CD4-positive, alpha-beta memory T cell (primary cell): ENCODE measurements around the gene RSPH9. TPM values are rescaled to one million over a fixed set of nuclear protein-coding genes. Genes with fewer than 3 reads are reported as not detected.
A peak's percentile ranks its signal among the peaks of the same experiment; 100 is the strongest.
"Not testable (repeated sequence)": the region's sequence is repeated elsewhere in the genome, so short reads cannot be mapped to it uniquely, and the experiment has no call there.

Source experiments
- CTCF ChIA-PET: fragments of 350-600 bp; sonication (Branson Sonifier 250); formaldehyde crosslinking; loops from one replicate; lab custom pipeline; 2021; ENCODE audit warnings: inconsistent platforms; ENCODE audit not compliant: partially characterized antibody; lab: Charles Lee
- POLR2A ChIA-PET: fragments of 350-600 bp; sonication (Branson Sonifier 250); formaldehyde crosslinking; loops from one replicate; lab custom pipeline; 2021; ENCODE audit not compliant: partially characterized antibody; lab: Charles Lee
- DNase-seq, 5 donors: peaks; one replicate each; pipeline versions ENCODE4 v3.0.0 to v3.0.0-alpha.2; 2020 to 2022; ENCODE audit warnings: mixed read lengths in 1 of 5
- H3K27ac ChIP-seq: one replicate; pipeline ENCODE4 v1.7.0; 2013; ENCODE audit warnings: low read depth, low read length
- H3K27me3 ChIP-seq: 2 replicates; pipeline ENCODE4 v1.7.0; 2013; ENCODE audit warnings: mild to moderate bottlenecking, low read length, moderate library complexity; ENCODE audit not compliant: insufficient read depth
- H3K36me3 ChIP-seq: 2 replicates; pipeline ENCODE4 v1.7.0; 2013; ENCODE audit warnings: mild to moderate bottlenecking, low read length, moderate library complexity; ENCODE audit not compliant: insufficient read depth
- H3K4me1 ChIP-seq: 2 replicates; pipeline ENCODE4 v1.7.0; 2013; ENCODE audit warnings: mild to moderate bottlenecking, low read length, moderate library complexity; ENCODE audit not compliant: insufficient read depth
- H3K4me3 ChIP-seq, 2 donors: one replicate each; pipeline ENCODE4 v1.7.0; 2013; ENCODE audit warnings: low read length in 2 of 2, mild to moderate bottlenecking in 1 of 2
- H3K9me3 ChIP-seq, 2 donors: one replicate each; pipeline ENCODE4 v1.7.0; 2013; ENCODE audit warnings: low read length in 2 of 2, control low read depth in 1 of 2; ENCODE audit not compliant: control insufficient read depth in 1 of 2
- H3K27ac Mint-ChIP-seq, 7 donors: one replicate each; pipeline ENCODE4 v1.8.0; 2020 to 2021; ENCODE audit warnings: mixed read lengths in 7 of 7, mild to moderate bottlenecking in 6 of 7, inconsistent platforms in 3 of 7, moderate library complexity in 3 of 7
- H3K27me3 Mint-ChIP-seq, 2 donors: one replicate each; pipeline ENCODE4 v1.8.0; 2020 to 2021; ENCODE audit warnings: mixed read lengths in 2 of 2
- H3K36me3 Mint-ChIP-seq, 2 donors: one replicate each; pipeline ENCODE4 v1.8.0; 2020 to 2021; ENCODE audit warnings: mixed read lengths in 2 of 2, inconsistent platforms in 1 of 2, mild to moderate bottlenecking in 1 of 2
- H3K4me1 Mint-ChIP-seq, 4 donors: one replicate each; pipeline ENCODE4 v1.8.0; 2020 to 2021; ENCODE audit warnings: mixed read lengths in 4 of 4, mild to moderate bottlenecking in 1 of 4
- H3K4me3 Mint-ChIP-seq, 8 donors: one replicate each; pipeline ENCODE4 v1.8.0; 2020 to 2021; ENCODE audit warnings: mixed read lengths in 8 of 8, mild to moderate bottlenecking in 7 of 8, moderate library complexity in 6 of 8, inconsistent platforms in 3 of 8
- H3K9me3 Mint-ChIP-seq, 8 donors: one replicate each; pipeline ENCODE4 v1.8.0; 2020 to 2021; ENCODE audit warnings: mixed read lengths in 8 of 8, mild to moderate bottlenecking in 5 of 8, inconsistent platforms in 3 of 8, moderate library complexity in 1 of 8
- intact Hi-C: fragments of 100-400 bp; cut with micrococcal nuclease; formaldehyde crosslinking; loops from one replicate; pipeline ENCODE4 v1.15.1; 2023
- polyA plus RNA-seq, 2 donors: library from polyadenylated mRNA; unstranded; fragments of 300-500 nt; fragmentation: Illumina TruSeq; gene quantifications; one replicate each; pipeline ENCODE4 v1.2.3, GENCODE V29; 2021
- total RNA-seq, 2 experiments: library from RNA; stranded (reverse); gene quantifications; one replicate each; pipeline ENCODE4 v1.2.3, GENCODE V29; 2021

Gene RSPH9
- total and polyA plus RNA-seq, 4 experiments from 2014 or later, result 0.71 to 1.3 TPM; not detected in 2

DNA sequence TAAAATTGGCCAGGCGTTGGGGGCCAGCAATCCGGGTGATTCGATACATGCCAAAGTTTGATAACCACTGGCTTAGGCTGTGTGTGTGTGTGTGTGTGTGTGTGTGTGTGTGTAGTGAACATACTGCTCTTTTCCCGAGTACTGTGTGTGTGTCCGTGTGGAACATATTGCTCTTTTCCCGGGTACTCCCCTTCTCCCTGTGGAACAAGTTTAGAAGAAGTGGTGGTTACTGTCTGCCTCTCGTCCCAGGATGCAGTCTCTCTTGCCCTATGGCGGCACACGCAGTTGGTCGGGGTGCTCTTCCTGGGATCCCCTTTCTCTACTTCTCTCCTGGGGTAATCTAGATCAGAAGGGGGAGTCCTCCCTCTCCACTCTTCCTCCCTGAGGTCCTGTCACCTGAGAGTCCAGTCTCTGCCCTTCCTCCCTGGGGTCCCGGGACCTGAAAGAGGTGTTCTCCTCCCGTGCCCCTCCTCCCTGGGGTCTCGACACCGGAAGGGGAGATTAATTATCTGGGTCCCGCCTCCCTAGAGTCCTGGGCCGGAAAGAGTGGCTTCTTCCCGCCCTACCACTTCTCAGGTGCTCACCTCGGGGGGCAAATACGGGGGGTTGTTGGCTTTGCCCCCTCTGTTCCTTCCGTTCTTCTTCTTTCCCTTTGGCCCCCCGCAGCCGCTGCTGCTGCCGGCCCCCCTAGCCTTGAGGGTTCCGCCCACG, 16.3 kb upstream of the RSPH9 start:
- intact Hi-C loops, result loop anchor here (1.0 to 2.0 kb wide), 4 partner anchors 52 to 1841 kb away; partner anchors contain the start of genes ABCC10, POLH, POLR1C and TOMM6
- Histone ChIP-seq H3K4me3 (peak overlapping the region; percentile 75 to 94), H3K9me3 (no peaks in the 10 kb centered on the region), H3K36me3 (peaks cover 29% of the 10 kb centered on the region), H3K4me1 (peaks cover 32% of the 10 kb centered on the region), H3K27me3 (no peaks in the 10 kb centered on the region), H3K27ac (peak overlapping the region; percentile 70)
- POLR2A ChIA-PET, result interaction anchor here (0.7 to 3.0 kb wide), 15 partner anchors 9 to 1736 kb away, joined by 3 to 28 read pairs (median 5); partner anchors contain the start of genes HSP90AB1, KLHDC3, MEA1 and MRPS18A
- Mint-ChIP-seq H3K36me3 (peaks cover 11 to 38% of the 10 kb centered on the region in 2 donors), H3K27me3 (no peaks in the 10 kb centered on the region), H3K27ac (peak overlapping the region; percentile 97 to 99 (median 98)), H3K4me1 (peaks cover 27 to 44% (median 31%) of the 10 kb centered on the region in 4 donors), H3K9me3 (no peaks in the 10 kb centered on the region), H3K4me3 (peak overlapping the region; percentile 98 to 100 (median 99))
- DNase-seq, result peak; percentile 41 to 69 (median 52)
- CTCF ChIA-PET, result interaction anchor here (0.9 to 1.7 kb wide), 5 partner anchors 11 to 43 kb away, joined by 3 to 10 read pairs (median 3); no protein-coding TSS in a partner anchor

- H3K27me3 ChIP-seq, result no peaks in the 10 kb centered on the region
- ChIA-PET POLR2A (interaction anchor here (0.5 to 3.0 kb wide), 23 partner anchors 10 to 1842 kb away, joined by 3 to 28 read pairs (median 4); partner anchors contain the start of genes HSP90AB1, KLHDC3, MEA1 and MRPS18A), CTCF (interaction anchor here (0.6 to 1.7 kb wide), 8 partner anchors 11 to 42 kb away, joined by 3 to 10 read pairs (median 3); no protein-coding TSS in a partner anchor)
- no peaks in the 10 kb centered on the region for H3K9me3 ChIP-seq
- H3K4me1 Mint-ChIP-seq, result peaks cover 28 to 49% (median 34%) of the 10 kb centered on the region in 4 donors
- peak; percentile 92 to 98 (median 93) for DNase-seq
- H3K4me3 Mint-ChIP-seq, result peak within 1 kb of the TSS; percentile 98 to 100 (median 99)
- peaks cover 23% of the 10 kb centered on the region for H3K36me3 ChIP-seq
- peak within 1 kb of the TSS; percentile 97 to 99 (median 98) for H3K27ac Mint-ChIP-seq
- H3K4me1 ChIP-seq, result peaks cover 32% of the 10 kb centered on the region
- H3K27me3 Mint-ChIP-seq, result no peaks in the 10 kb centered on the region
- no peaks in the 10 kb centered on the region for H3K9me3 Mint-ChIP-seq
- H3K4me3 ChIP-seq, result peak within 1 kb of the TSS; percentile 94 to 95
- H3K36me3 Mint-ChIP-seq, result peaks cover 6 to 34% of the 10 kb centered on the region in 2 donors
- intact Hi-C loops, result loop anchor here (1.0 to 2.0 kb wide), 4 partner anchors 52 to 1842 kb away; partner anchors contain the start of genes ABCC10, POLH, POLR1C and TOMM6
- peak within 1 kb of the TSS; percentile 84 for H3K27ac ChIP-seq
Observed at GRCh38 chr6:43629104-43629504, 15.7 kb upstream of the RSPH9 start, which contains the start of gene GTPBP2. TSS of gene GTPBP2 (minus strand) at chr6:43629264. CDS start at chr6:43629162, 102 bp downstream.

DNA sequence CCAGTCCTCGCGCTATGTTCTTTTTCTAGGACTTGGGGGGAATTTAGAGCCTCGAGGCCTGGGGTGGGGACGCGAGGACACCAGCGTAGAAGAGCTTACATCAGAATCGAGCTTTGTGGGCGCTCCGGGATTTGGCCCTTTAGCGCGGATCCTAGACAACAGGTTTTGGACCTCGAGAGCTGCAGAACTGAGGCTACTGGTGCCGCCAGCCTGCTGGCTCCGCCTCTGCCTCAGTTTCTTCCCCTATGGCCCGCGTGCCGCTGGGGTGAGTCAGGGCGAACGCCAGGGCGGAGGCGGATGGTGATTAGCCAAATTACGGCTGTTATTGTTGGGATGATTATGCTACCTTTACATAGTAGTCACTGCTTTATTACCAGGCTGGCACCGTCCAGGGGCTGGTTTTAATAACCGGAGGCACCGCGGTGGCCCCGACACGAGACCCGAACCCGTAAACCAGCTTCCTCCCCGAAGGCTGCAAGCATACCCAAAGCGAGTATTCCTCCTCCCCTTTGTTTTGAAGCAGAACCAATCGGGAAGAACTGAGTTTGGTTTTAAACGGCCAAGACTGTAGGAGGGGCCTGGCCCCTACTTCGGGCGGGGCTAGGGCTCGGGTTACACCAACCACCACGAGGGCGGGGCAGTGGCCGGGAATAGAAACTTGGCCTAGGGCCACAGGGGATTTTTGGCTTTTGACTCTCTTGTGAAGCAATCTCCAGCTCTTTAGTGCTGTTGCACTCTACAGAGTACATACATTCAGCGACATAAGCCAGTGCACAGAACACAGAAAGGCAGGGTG, 15.1 kb upstream of the RSPH9 start:
- DNase-seq, result peak; percentile 82 to 96 (median 86)
- Mint-ChIP-seq H3K27me3 (no peaks in the 10 kb centered on the region), H3K9me3 (no peaks in the 10 kb centered on the region), H3K4me3 (peak overlapping the region; percentile 98 to 100 (median 99)), H3K4me1 (peaks cover 29 to 51% (median 35%) of the 10 kb centered on the region in 4 donors), H3K36me3 (peaks cover 6 to 30% of the 10 kb centered on the region in 2 donors), H3K27ac (peak overlapping the region; percentile 97 to 99 (median 98))
- Histone ChIP-seq H3K9me3 (no peaks in the 10 kb centered on the region), H3K27me3 (no peaks in the 10 kb centered on the region), H3K36me3 (peaks cover 17% of the 10 kb centered on the region), H3K4me1 (peaks cover 33% of the 10 kb centered on the region), H3K4me3 (peak overlapping the region; percentile 89 to 95), H3K27ac (peak overlapping the region; percentile 84)
- CTCF ChIA-PET, result interaction anchor here (0.6 to 1.7 kb wide), 9 partner anchors 12 to 42 kb away, joined by 3 to 10 read pairs (median 3); no protein-coding TSS in a partner anchor
- POLR2A ChIA-PET, result interaction anchor here (0.5 to 3.0 kb wide), 25 partner anchors 9 to 1842 kb away, joined by 3 to 28 read pairs (median 4); partner anchors contain the start of genes HSP90AB1, KLHDC3, MEA1 and MRPS18A
- intact Hi-C loops, result loop anchor here (1.0 to 10.0 kb wide), 6 partner anchors 53 to 1895 kb away; partner anchors contain the start of genes ABCC10, POLH, POLR1C and TFEB

GRCh38 chr6:43630980-43631619, 13.7 kb upstream of the RSPH9 start:
- no peak overlapping the region for H3K27ac ChIP-seq
- intact Hi-C loops, result loop anchor here (10.0 kb wide), 2 partner anchors 1066 to 1896 kb away; partner anchors contain the start of genes TFEB and UBR2

GRCh38 chr6:43633002-43633401, 11.8 kb upstream of the RSPH9 start:
- H3K36me3 Mint-ChIP-seq, result peaks cover 0 to 21% of the 10 kb centered on the region in 2 donors
- POLR2A ChIA-PET, result not testable (repeated sequence)
- H3K4me1 Mint-ChIP-seq, result peaks cover 26 to 57% (median 39%) of the 10 kb centered on the region in 4 donors

More at GRCh38 chr6:43630980-43631619, 13.7 kb upstream of the RSPH9 start:
- H3K27me3 ChIP-seq, result no peaks in the 10 kb centered on the region
- Mint-ChIP-seq H3K27ac (peak overlapping the region in 6 of 7 donors; percentile 23 to 79 (median 44)), H3K4me3 (peak overlapping the region in 6 of 8 donors; percentile 17 to 72 (median 39)), H3K4me1 (peaks cover 37 to 65% (median 45%) of the 10 kb centered on the region in 4 donors), H3K27me3 (no peaks in the 10 kb centered on the region), H3K9me3 (no peaks in the 10 kb centered on the region), H3K36me3 (peaks cover 4 to 23% of the 10 kb centered on the region in 2 donors)
- H3K36me3 ChIP-seq, result peaks cover 3% of the 10 kb centered on the region
- POLR2A ChIA-PET, result interaction anchor here (0.6 to 3.0 kb wide), 3 partner anchors 13 to 860 kb away, joined by 3 to 28 read pairs (median 4); partner anchors contain the start of genes BICRAL and RSPH9
- H3K9me3 ChIP-seq, result no peaks in the 10 kb centered on the region
- peaks cover 41% of the 10 kb centered on the region for H3K4me1 ChIP-seq
- CTCF ChIA-PET, result interaction anchor here (0.7 kb wide), 2 partner anchors 39 to 586 kb away, joined by 3 read pairs; no protein-coding TSS in a partner anchor
- no peak overlapping the region for H3K4me3 ChIP-seq
- DNase-seq, result no peak

More at GRCh38 chr6:43633002-43633401, 11.8 kb upstream of the RSPH9 start:
- H3K36me3 ChIP-seq, H3K4me3 Mint-ChIP-seq, H3K27me3 ChIP-seq, CTCF ChIA-PET, H3K27ac ChIP-seq, H3K9me3 ChIP-seq, H3K27ac Mint-ChIP-seq, DNase-seq, H3K27me3 Mint-ChIP-seq, H3K4me3 ChIP-seq, H3K9me3 Mint-ChIP-seq: not testable (repeated sequence)
- intact Hi-C loops, result loop anchor here (10.0 kb wide), 2 partner anchors 1068 to 1898 kb away; partner anchors contain the start of genes TFEB and UBR2
- peaks cover 40% of the 10 kb centered on the region for H3K4me1 ChIP-seq
